GM12865 (cell line): ENCODE measurements around the gene ERBB4.

Source experiments
- DNase-seq: peaks from one replicate; pipeline ENCODE4 v3.0.0; 2010; ENCODE audit warnings: low read depth
- H3K4me3 ChIP-seq: 2 replicates; pipeline ENCODE4 v1.5.1; 2011; ENCODE audit warnings: mild to moderate bottlenecking, low read depth, low read length, control low read depth
- TF ChIP-seq, protein P1 (sequence below): IDR thresholded peaks from 2 replicates; pipeline ENCODE4 v1.5.1; 2011; ENCODE audit warnings: low read length, control low read depth, low read depth, inconsistent platforms; ENCODE audit not compliant: insufficient read depth; ENCODE audit errors: missing control alignments

Gene ERBB4

DNA sequence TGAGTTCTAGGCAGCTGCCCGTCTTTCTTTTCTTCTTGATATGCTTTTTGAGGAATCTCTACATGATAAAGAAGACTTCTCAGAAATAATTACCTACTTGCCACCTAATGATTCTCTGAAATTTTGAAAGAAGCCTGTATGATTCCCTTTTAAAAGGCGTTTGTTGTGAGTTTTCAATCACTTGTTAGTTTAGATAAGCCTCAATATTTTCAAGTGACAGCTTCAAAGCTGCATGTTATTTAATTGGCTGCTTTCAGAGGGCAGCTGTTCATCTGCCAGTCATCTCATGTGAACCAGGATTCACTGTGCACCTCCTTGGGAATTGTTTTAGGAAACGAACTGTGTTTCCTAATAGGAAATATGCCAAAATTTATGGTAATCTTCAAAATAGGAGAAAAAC is 1044.1 kb downstream of the ERBB4 start:
- H3K4me3 ChIP-seq: no peak overlapping the region
- DNase-seq: no peak
- TF ChIP-seq, protein P1, sequence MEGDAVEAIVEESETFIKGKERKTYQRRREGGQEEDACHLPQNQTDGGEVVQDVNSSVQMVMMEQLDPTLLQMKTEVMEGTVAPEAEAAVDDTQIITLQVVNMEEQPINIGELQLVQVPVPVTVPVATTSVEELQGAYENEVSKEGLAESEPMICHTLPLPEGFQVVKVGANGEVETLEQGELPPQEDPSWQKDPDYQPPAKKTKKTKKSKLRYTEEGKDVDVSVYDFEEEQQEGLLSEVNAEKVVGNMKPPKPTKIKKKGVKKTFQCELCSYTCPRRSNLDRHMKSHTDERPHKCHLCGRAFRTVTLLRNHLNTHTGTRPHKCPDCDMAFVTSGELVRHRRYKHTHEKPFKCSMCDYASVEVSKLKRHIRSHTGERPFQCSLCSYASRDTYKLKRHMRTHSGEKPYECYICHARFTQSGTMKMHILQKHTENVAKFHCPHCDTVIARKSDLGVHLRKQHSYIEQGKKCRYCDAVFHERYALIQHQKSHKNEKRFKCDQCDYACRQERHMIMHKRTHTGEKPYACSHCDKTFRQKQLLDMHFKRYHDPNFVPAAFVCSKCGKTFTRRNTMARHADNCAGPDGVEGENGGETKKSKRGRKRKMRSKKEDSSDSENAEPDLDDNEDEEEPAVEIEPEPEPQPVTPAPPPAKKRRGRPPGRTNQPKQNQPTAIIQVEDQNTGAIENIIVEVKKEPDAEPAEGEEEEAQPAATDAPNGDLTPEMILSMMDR: no peak

DNA sequence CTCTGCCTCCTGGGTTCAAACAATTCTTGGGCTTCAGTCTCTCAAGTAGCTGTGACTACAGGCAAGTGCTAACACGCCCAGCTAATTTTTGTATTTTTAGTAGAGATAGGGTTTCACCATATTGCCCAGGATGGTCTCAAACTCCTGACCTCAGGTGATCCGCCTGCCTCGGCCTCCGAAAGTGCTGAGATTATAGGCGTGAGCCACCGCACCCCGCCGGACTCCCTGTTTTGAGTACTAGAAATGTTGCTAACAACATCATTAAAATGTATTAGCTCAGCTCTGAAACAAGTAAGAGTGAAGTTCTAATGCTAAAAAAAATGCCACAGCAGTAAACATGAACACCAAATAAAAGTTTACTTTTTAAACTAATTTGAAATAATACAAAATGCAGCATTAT is 1044.5 kb downstream of the ERBB4 start:
- DNase-seq: no peak
- no peak overlapping the region for H3K4me3 ChIP-seq
- TF ChIP-seq, protein P1: no peak

DNA sequence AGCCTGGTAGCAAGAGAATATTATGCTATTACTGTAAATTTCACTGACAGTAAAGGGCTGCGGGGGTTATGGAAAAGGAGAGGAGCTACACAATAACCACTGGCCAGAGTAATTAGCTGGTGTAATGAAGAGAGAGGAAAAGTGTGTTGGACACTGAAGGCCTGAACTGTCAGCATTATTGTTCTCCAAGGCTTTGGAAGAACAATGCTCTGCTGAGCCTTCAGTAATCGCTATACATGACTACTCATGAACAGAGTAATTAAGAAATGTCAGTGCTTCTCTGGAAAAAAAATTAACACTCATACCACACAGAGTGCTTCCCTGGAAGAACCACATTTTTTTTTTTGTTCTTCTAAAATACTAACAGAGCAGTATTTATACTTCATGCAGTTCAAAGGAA is 1050.9 kb downstream of the ERBB4 start:
- no peak overlapping the region for H3K4me3 ChIP-seq
- no peak for DNase-seq
- TF ChIP-seq, protein P1: no peak

DNA sequence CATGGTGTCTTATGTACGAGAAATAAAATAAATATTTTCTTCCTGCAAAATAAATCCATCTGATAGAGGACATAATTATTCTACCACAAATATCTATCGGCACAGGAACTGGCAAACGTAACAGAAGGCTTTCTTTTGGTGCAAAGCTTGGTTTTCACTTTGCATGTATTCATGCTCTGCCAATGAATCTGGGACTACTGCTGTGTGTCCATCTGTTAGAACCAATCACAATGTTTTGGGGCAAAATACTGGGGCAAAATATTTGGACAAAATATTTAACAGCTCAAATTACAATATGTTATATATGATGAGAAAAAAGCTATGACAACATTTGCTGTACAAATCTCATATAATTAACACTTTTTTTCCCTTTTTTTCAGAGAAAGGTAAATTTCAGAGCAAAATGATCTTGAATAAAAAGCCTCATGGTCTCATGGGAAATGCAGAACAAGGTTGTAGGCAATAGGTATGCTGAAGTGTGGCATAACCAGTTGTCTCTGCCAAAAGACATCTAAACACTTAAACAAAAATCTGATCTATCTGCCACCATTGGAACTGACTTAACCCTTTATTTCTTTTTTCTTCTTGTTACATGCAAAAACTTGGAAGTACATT is 1059.0 kb downstream of the ERBB4 start:
- no peak overlapping the region for H3K4me3 ChIP-seq
- TF ChIP-seq, protein P1: no peak
- DNase-seq: no peak

DNA sequence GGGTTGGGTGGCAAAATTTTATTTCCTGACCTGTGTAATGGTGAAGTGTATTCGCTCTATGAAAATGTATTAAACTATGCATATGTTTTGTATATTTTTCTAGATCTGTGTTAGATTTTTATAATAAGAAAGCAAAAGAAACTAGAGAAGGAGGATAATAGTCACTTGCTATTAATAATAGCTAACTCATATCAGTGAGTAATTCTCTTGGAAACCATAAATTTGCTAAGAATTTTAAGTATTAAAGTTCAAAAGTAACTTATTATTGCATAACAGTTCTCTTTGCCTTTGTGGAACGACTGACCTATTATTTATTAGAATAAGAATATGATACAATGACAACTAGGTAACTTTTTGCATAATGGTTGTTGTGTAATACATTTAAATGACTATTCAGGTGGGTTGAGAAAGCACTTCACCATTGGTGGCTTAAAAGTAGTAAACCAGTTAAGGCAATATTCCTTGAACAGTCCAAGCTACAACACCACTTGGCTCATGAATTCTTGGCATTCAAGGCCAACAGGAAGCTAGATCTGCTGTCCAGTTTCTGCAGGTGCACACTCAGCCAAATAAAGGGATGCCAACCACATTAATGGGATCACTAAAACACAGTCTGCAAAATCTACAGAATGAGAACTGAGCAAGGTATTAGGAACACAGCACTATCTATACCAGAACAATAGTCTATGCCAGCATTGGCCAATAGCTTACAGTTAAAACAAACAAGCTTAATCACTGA is 1060.9 kb downstream of the ERBB4 start:
- TF ChIP-seq, protein P1: no peak
- no peak for DNase-seq
- H3K4me3 ChIP-seq: no peak overlapping the region

DNA sequence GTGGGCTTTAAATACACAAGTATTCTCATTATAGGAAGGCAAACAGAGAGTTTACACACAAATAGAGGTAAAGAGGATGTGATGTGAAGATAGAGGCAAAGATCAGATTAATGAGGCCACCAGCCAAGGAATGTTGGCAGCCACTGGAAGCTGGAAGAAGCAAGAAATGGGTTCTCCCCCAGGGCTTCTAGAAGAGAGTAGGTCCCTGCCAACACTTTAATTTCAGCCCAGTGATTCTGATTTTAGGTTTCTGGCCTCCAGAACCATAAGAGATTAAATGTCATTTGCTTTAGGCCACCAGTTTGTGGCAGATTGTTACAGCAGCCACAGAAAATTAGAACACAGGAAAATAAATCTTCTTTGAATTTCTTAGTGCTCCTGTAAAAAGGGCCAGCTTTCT is 1065.5 kb downstream of the ERBB4 start:
- TF ChIP-seq, protein P1: no peak
- no peak for DNase-seq
- H3K4me3 ChIP-seq: no peak overlapping the region
